ENCODE data around the gene GATA3.

GATA3 gene

DNA sequence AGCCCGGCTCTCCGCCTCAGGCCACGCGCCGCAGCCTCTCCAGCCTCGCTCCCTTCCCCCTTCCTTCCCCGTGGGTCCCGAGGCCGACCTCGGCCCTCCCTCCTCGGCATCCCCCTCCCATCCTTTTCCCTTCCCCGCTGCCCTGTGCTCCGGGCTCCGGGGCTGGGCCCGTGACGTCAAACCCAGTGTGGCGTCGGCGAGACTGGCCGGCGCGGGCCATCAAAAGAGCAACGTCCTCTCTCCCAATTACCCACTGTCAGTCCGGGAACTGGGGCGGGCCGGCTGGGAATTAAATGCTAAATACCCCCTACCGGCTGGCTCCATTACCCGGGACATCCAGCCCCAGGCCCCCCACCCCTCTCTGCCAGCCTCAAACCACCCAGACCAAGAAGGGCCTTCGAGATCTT, 2.6 kb upstream of the GATA3 start:
- TF ChIP-seq GATA3 (IDR thresholded peaks at IDR 0.05; ENCODE audit: low read depth, low read length), result no peak
- TF ChIP-seq GATA2 (IDR thresholded peaks at IDR 0.05; ENCODE audit: low read depth, low read length), result no peak

DNA sequence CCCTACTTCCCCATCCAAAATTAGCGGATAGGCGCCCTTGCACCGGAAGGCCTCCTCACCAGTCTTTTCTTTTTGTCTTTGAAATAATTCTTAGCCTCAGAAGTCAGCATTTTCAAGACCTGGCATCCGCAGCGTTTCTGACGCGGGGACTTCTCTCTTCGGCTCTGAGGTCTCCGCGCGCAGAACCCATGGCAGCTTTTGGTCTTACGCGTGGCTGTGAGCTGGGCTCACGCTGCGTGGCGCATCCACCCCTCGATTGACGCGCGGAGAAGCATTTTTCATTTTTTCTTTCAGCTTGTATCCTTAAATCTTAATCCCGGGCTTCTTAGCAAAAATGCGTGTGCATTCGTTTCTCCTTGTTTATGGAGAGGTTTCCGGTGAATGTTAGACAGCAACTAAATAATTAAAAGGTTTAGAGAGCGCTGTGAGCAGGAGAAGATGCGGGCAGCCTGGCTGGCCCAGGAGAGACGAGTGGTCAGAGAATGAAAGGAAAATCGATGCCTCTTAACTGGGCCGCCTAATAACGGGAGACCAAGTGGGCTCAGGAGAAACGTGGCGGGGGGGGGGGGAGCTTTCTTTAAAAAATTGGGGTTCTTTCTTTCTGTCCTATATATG, 2.0 kb upstream of the GATA3 start:
- no peak for TF ChIP-seq GATA3 (IDR thresholded peaks at IDR 0.05; ENCODE audit: low read depth, low read length)
- TF ChIP-seq GATA2 (IDR thresholded peaks at IDR 0.05; ENCODE audit: low read depth, low read length), result no peak

DNA sequence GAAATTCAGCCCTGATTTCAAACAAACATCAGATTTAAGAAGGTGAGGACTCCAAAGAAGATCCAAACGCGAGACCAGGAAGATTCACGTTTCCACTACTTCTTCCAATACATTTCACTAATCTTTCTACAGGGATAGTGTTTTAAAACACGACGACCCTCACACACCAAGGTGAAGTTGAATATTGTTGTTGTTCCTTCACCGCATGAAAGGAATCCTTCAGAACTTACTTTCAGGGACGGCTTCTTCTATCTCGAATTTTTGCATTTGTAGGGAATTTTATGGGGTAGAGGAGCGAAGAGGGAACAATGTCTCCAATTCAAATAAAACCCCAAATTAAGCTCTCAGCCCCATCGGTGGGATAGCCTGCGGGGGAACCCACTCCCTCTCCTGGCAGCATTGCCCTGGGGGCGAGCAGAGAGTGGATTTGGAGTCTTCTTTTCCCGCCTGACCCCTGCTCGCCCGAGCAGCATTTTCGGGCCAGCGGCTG, 1.5 kb upstream of the GATA3 start:
- TF ChIP-seq GATA2 (IDR thresholded peaks at IDR 0.05; ENCODE audit: low read depth, low read length), result no peak
- no peak for TF ChIP-seq GATA3 (IDR thresholded peaks at IDR 0.05; ENCODE audit: low read depth, low read length)

GRCh38 chr10:8053446-8054243, 843 bp upstream of the GATA3 start:
- no peak for TF ChIP-seq GATA2 (IDR thresholded peaks at IDR 0.05; ENCODE audit: low read depth, low read length)
- no peak for TF ChIP-seq GATA3 (IDR thresholded peaks at IDR 0.05; ENCODE audit: low read depth, low read length)

- TF ChIP-seq GATA2 (IDR thresholded peaks at IDR 0.05; ENCODE audit: low read depth, low read length) (no peak), GATA3 (IDR thresholded peaks at IDR 0.05; ENCODE audit: low read depth, low read length) (no peak)
Observed at GRCh38 chr10:8054244-8054493, 319 bp upstream of the GATA3 start.

DNA sequence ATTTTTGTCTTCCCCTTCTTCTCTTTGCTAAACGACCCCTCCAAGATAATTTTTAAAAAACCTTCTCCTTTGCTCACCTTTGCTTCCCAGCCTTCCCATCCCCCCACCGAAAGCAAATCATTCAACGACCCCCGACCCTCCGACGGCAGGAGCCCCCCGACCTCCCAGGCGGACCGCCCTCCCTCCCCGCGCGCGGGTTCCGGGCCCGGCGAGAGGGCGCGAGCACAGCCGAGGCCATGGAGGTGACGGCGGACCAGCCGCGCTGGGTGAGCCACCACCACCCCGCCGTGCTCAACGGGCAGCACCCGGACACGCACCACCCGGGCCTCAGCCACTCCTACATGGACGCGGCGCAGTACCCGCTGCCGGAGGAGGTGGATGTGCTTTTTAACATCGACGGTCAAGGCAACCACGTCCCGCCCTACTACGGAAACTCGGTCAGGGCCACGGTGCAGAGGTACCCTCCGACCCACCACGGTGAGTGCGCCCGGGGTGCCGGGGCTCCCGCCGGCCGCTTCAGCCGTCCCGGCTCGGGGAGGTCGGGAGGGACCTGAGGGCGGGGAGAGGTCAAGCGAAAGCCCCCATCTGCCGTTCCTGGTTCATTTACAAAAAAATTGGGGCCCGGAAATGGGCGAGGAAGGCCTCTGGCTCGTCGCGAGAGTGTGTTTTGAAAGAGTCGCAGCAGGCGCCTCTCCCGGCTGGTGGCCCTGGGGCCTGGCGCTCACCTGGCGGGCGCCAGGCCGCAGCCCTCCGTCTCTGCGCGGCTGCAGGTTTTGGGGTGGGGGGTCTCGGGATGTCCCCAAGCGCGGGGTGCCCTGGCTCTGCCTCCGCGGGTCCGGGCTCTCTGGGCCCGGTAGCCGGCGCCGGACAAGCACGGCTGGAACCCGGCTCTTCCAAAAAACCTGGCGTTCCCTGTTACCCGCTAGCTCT, 1.2 kb downstream of the GATA3 start:
- TF ChIP-seq GATA3 (IDR thresholded peaks at IDR 0.05; ENCODE audit: low read depth, low read length) (no peak), GATA2 (IDR thresholded peaks at IDR 0.05; ENCODE audit: low read depth, low read length) (no peak)

DNA sequence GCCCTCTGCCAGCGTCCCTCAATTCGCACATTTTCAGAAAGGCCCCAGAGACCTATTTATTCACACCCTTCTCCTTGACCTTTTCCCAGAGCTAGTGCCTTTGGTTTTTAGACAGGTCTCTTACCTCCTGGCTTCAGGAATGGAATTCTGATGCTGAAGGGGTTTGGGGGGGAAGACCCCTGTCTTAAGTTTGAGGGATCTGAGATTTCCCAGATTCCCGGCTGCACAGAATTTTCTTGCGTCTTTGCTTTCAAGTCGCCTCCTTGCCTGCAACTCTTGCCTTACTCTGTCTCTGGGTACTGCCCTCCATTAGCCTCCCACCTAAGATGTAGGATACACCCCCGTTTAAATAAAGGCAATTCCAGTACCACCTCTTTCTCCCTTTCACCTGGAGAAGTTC, 1.9 kb downstream of the GATA3 start:
- no peak for TF ChIP-seq GATA2 (IDR thresholded peaks at IDR 0.05; ENCODE audit: low read depth, low read length)
- no peak for TF ChIP-seq GATA3 (IDR thresholded peaks at IDR 0.05; ENCODE audit: low read depth, low read length)

- TF ChIP-seq GATA3 (IDR thresholded peaks at IDR 0.05; ENCODE audit: low read depth, low read length) (no peak), GATA2 (IDR thresholded peaks at IDR 0.05; ENCODE audit: low read depth, low read length) (no peak)
Observed at GRCh38 chr10:8056871-8057331, 2.4 kb downstream of the GATA3 start.

DNA sequence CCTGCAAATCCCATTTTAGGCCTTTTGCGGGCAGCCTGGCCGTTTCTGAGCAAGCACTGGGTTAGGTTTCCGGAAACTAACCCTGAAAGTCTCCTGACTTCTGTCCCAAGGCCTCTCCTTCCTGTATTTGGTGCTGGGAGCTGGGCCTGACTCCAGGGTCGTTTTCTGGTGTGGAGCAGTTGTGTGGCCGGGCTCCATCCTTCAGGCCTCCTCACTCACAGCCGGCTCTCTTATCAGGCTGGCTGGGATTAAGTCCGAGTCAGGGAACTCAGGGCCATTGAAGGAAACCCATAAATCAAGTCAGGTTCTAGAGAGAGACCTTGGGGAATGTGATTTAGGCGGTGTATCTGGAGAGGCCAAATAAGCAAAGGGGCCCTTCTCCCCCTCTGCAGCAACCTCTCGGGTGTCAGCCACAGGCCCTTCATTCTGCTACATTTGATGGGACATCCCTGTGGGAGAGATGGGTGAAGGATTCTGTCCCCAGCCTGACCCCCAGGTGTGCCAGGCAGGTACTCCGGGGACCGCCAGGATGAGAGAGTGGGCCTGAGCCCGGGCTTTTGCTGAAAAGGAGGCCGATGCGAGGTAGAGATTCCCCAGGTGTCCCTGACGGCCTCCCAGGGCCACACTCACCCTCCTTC, 3.3 kb downstream of the GATA3 start:
- TF ChIP-seq GATA3 (IDR thresholded peaks at IDR 0.05; ENCODE audit: low read depth, low read length), result no peak
- TF ChIP-seq GATA2 (IDR thresholded peaks at IDR 0.05; ENCODE audit: low read depth, low read length), result no peak

- TF ChIP-seq GATA3 (IDR thresholded peaks at IDR 0.05; ENCODE audit: low read depth, low read length), result no peak
- no peak for TF ChIP-seq GATA2 (IDR thresholded peaks at IDR 0.05; ENCODE audit: low read depth, low read length)
Observed at GRCh38 chr10:8058274-8059111, 4.0 kb downstream of the GATA3 start.

DNA sequence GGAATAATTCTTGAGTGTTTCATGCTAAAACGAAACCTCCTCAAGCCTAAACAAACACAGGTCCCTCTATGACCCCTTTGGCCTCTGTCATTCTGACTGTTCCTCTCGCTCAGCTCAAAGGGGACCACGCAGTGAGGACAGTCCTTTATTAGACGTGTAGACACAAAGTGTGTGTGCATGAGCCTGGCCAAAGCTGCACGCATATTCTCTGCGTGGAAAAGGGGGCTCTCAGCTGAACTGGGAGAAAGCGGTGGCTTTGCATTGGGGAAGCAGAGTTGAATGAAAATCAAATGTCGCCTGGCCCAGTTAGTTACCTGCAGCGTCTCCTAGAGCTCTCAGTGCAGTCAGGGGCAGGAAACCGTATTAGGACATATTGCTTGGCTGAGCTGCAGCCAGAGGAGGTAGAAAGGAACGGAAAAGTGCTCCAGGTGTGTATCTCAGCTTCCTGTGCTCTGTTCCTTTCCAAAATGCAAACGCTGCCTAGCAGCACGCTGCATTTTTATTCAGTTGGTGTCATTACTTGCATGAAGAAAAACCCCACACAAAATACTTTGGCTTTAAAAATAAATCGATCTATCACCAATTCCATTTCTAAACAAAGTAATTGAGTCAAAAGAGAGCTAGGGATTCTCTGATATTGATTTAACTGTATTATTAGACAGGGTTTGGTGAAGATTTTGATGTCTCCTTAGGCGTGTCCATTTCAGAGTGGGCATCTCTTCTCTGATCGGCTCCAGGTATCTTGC, 4.9 kb downstream of the GATA3 start:
- no peak for TF ChIP-seq GATA2 (IDR thresholded peaks at IDR 0.05; ENCODE audit: low read depth, low read length)
- TF ChIP-seq GATA3 (IDR thresholded peaks at IDR 0.05; ENCODE audit: low read depth, low read length), result no peak

DNA sequence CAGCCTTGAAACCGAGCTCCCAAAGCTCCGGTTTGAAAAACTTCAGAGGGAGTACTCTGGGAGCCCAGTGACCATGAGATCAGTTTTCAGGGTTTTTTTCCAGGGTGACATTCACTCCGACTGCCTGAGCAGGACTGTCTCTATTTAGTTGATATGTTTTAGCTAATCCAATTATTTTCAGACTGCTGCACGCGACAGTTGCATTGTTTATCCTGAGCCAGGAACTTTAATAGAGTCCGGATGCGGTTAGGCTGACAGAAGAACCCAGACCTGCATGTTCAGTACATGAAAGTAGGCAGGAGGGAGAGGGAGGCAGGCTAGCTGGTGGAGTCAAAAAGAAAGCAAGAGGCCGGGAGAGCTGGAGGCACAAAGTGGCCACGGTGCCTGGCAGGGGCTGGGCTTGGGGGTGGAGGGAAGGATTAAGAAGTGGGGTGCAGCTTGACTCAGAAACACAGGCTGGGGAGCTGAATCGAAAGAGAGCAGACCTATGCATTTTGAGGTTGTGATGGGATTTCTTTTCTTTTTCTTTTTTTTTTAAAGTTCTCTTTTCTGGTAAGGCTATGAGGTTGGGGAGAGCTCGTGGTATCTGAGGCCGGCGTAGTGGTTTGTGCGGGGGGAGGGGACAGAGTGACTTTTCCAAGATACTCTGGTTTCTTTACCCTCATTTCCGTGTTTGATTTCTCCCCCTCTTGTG, 5.7 kb downstream of the GATA3 start:
- TF ChIP-seq GATA2 (IDR thresholded peaks at IDR 0.05; ENCODE audit: low read depth, low read length), result no peak
- no peak for TF ChIP-seq GATA3 (IDR thresholded peaks at IDR 0.05; ENCODE audit: low read depth, low read length)
